Lower leg skin (tissue), 4 donors: ENCODE results near the gene ZFYVE28. TPM values are rescaled to one million over a fixed set of nuclear protein-coding genes. Genes with fewer than 3 reads are reported as not detected.

Experiments used
- DNase-seq, 2 donors: peaks; one replicate each; pipeline ENCODE4 v3.0.0-alpha.2; 2019; ENCODE audit warnings: low spot score in 2 of 2
- H3K4me3 ChIP-seq: fragments of 200-600 bp; sonication (generic); 2 replicates; pipeline ENCODE4 v1.5.1; 2017; ENCODE audit warnings: mild to moderate bottlenecking, low read depth; ENCODE audit not compliant: poor library complexity, severe bottlenecking
- CTCF ChIP-seq, 3 donors: fragments of 450-650 bp; IDR thresholded peaks; one replicate each; pipeline ENCODE4 v1.5.1; 2016; ENCODE audit warnings: antibody characterized with exemption in 3 of 3, mild to moderate bottlenecking in 3 of 3, moderate library complexity in 2 of 3
- POLR2A ChIP-seq, 2 donors: fragments of 450-650 bp; IDR thresholded peaks; one replicate each; pipeline ENCODE4 v1.6.1; 2016 to 2017; ENCODE audit warnings: antibody characterized with exemption in 2 of 2, mild to moderate bottlenecking in 1 of 2, moderate library complexity in 1 of 2
- WGBS, 2 donors: methylation state at CpG; one replicate each; pipeline ENCODE4 v1.1.5; 2018; 5-methylcytosine and 5-hydroxymethylcytosine counted together
- intact Hi-C: fragments of 100-400 bp; cut with DNase I; formaldehyde crosslinking; loops from one replicate; pipeline ENCODE4 v1.15.0; 2023; ENCODE audit warnings: low total_unique reads
- total RNA-seq, 4 donors: library from RNA; depleted of rRNA; stranded (reverse); fragments of >200 nt; gene quantifications; one replicate each; pipeline ENCODE4 v1.1.0, GENCODE V29; 2016

Gene ZFYVE28
- total RNA-seq, 4 donors from 2014 or later = 5.0 to 12.8 (median 9.9) TPM

- WGBS, 2 donors = 95 to 96% methylated on average over 3 of the region's 3 CpGs
- intact Hi-C loops = no loop called here
- no peak overlapping the region for H3K4me3 ChIP-seq
- no peak for DNase-seq
- TF ChIP-seq CTCF (IDR thresholded peaks at IDR 0.05) (no peak), POLR2A (IDR thresholded peaks at IDR 0.05) (no peak)
Measured at GRCh38 chr4:2415213-2415612, 3.2 kb downstream of the ZFYVE28 start.

GRCh38 chr4:2413821-2414610, 4.4 kb downstream of the ZFYVE28 start:
- intact Hi-C loops = no loop called here
- WGBS, 2 donors = 66 to 67% methylated on average over 13 to 14 of the region's 14 CpGs
- DNase-seq = no peak
- TF ChIP-seq POLR2A (IDR thresholded peaks at IDR 0.05) (no peak), CTCF (IDR thresholded peaks at IDR 0.05) (no peak)
- H3K4me3 ChIP-seq = no peak overlapping the region

DNA sequence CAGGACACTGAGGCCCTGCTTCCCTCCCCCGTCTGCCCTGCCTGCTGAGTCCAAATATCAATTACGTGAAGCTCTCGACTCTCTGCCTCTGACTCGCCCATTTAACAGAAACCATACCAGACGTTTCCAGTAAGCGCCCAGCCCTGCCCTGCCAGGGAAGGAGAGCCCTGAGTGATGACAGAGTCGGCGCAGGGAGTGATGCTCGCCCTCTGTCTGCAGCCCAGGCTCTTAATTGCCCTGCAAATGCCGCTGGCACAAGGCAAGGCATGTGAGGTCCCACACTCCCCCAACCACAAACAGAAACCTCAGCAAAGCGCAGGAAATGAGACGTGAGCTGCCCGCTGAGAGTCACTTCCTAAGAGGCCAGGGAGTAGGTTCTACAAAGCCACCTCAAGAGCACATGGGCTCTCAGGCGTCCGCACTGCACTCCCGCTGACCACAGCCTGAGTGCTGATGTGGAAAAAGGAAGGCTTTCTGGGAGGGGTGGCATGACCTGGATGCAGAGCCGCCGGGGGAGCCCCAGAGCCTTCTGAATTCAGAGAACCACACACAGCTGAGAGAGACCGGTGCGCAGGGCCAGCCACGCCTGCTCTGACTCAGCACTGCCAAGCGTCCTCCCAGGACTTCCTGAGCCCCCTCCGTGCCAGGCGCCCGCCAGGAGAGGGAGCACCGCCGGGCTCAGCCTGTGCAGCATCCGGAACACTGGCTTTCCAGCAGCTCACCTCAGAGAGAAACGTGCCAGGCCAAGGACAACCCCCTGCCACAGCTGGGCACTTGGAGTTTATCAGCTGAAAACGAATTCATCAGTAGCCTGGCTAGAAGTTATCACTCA, 5.3 kb downstream of the ZFYVE28 start:
- DNase-seq = peak; percentile 66 to 96
- WGBS, 2 donors = 3 to 5% methylated on average over 19 to 26 of the region's 30 CpGs
- intact Hi-C loops = no loop called here
- no peak for TF ChIP-seq POLR2A (IDR thresholded peaks at IDR 0.05)
- no peak for TF ChIP-seq CTCF (IDR thresholded peaks at IDR 0.05)
- H3K4me3 ChIP-seq = no peak overlapping the region

GRCh38 chr4:2412534-2412884, 5.9 kb downstream of the ZFYVE28 start:
- intact Hi-C loops = no loop called here
- DNase-seq = no peak
- no peak for TF ChIP-seq POLR2A (IDR thresholded peaks at IDR 0.05)
- TF ChIP-seq CTCF (IDR thresholded peaks at IDR 0.05) = no peak
- no peak overlapping the region for H3K4me3 ChIP-seq
- WGBS, 2 donors = 39 to 46% methylated on average over 5 of the region's 5 CpGs

DNA sequence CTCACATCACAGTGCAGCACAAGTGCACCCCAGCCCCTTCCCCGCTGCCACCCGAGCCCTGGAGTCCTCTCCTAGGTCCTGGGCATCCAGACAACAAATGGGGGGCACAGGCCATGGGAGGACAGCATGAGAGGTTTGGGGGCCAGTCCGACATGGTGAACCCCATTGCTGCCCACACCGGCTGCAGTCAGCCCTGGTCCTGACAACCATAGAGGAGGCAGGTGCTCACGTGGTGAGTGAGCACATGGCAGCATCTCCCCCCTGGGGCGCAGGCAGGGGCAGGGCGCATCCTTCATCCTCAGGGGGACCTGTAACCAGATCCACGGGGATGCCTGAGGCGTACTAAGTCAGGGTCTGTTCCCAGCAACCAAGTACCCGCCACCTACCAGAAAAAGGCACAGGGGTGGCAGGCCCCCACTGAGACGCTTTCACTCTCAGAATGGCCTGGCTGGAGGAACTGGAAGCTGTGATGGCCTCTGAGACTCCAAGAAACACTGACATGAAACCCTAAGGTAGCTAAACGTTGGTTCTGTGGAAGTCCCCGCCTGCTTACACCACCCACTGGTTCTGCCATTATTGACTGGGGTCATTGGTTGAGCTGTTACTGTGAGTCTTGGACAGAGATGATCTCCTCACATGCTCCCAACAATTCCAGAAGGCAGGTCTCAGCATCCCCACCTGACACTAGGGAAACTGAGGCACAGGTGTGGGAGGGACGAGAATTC, 6.5 kb downstream of the ZFYVE28 start:
- no peak for DNase-seq
- TF ChIP-seq CTCF (IDR thresholded peaks at IDR 0.05) (no peak), POLR2A (IDR thresholded peaks at IDR 0.05) (no peak)
- no peak overlapping the region for H3K4me3 ChIP-seq
- intact Hi-C loops = no loop called here
- 82 to 84% methylated on average over 10 to 13 of the region's 14 CpGs for WGBS, 2 donors
